HG03565 (cell line): ENCODE measurements around the gene INSYN1.
"Not testable (repeated sequence)": the region's sequence is repeated elsewhere in the genome, so short reads cannot be mapped to it uniquely, and the experiment has no call there.

Experiments
- ATAC-seq: cut with Tn5 transposase; IDR thresholded peaks from one replicate; pipeline ENCODE4 v1.9.1; 2021; ENCODE audit warnings: mild to moderate bottlenecking, moderate library complexity; ENCODE audit not compliant: unreplicated experiment

The INSYN1 gene

DNA sequence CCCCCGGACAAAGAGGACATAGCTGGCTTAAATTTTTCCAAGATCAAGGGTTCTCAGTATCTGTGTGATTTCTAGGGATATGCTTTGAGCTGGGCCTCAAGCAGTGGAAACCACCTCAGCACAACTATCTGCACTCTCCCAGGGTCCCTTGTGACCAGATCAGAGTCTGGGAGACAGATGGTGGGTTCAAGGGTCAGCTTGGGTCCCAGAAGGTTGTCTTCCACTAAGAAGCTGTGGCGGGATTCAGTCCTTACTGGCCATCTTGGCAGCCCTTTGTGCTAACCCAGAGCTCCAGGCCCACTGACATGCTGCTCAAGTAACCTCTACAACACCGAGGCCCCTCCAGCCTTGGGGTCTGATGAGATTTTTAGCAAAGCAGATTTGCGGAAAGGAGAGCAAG lies 2.7 kb downstream of the INSYN1 start:
- no peak for ATAC-seq

DNA sequence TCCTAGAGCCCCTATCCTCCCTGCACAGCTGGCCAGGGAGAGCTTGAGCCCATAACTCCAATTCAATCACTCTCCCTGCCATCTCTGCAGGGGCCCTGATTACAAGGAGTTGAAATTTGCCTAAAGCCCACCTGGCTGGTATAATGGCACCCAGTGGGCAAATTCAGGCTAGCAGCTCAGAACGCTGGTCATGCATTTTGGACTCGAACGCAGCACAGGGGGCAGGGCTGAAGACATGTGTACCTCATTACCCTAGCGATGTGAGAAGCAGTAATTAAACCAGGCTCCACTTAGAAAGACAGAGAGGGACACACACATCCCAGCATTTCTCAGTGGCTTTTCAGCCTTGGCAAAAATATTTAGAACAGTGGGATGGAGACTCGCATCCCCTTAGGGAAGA lies 3.2 kb downstream of the INSYN1 start:
- ATAC-seq: no peak

DNA sequence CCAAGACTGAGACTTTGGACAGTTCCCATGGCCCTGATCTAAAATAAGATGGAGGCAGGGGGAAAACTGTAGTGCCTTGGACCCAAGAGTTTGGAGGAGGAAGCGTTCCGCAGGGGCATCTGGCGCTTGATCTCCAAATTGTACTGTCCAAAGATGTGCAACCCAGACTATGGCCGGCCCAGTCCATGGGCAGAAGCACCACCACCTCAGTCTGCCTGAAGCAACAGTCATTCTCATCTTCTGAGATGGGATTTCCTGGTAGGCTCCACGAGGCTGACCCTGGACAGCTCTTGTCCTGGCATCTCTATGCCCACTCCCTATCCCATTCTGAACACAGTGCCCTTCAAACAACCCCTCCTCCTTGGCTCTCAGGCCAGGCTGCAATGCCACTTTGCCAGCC lies 3.6 kb downstream of the INSYN1 start:
- ATAC-seq: no peak

DNA sequence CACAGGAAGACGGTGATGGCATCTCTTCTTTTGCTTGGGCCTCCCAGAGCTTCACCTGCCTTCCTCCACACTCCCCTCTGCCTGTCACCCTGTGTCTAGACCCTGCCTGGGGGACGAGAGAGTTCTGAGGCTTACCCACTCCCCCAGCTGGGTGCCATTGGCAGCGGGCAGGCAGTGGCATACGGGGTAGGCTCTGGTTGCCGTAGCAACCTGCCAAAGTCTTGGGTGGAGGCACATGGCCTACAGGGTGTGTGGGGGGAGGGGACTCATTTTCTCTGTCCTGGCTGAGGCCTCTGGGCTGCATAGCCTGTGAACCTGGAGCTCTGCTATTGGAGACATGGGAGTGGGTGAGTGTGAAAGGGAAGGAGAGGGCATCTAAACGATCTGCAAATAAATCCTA lies 4.4 kb downstream of the INSYN1 start:
- no peak for ATAC-seq

DNA sequence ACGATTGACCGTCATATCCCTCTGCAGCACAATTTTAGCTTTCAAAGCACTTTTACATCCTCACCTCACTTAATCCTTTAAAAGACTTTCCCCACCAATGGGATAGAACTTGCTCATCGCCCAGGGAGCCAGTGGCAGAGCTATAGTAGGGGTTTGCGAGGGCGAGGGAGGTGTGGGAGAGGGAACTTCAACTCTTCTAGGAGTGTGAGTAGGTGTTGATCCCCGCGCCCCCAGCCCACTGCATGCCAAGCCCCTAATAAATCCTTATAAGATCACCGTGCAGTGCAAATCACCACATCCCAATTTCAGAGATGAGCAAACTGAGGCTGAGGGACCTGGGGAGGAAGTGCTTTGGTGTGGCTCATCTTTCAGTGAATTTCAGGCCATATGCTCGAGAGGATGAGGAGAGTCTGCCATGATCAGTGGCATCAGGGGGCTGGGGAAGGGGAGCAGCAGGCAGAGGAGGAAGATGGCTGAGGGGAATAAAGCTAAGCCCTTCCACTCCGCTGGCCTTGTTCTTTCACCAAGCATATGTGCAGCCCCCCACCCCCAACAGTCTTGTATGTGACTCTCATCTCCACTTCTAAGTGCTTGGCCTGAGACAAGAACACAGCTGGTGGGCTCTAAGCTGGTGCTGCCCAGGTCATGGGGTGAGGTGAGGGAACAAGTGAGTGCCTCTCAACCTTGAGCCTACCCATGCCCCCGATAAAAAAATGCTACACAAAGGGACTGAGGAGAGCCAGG lies 5.1 kb downstream of the INSYN1 start:
- no peak for ATAC-seq

DNA sequence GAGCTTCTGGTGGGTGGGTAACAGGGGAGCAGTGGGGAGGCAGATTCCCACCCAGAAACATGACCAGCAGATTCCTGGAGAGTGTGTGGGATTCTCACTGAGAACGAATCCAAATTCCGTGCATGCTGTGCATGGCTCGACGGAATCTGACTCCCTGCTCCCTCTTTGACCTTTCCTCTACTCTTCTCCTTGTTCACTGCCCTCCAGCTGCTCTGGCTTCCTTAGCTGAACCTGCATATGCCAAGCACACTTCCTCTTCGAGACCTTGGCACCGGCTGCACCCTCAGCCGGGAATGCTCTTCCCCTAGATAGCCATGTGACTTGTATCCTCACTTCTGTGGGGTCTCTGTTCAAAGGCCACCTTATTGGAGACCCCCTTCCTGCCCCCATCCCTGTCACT lies 6.3 kb downstream of the INSYN1 start:
- no peak for ATAC-seq

DNA sequence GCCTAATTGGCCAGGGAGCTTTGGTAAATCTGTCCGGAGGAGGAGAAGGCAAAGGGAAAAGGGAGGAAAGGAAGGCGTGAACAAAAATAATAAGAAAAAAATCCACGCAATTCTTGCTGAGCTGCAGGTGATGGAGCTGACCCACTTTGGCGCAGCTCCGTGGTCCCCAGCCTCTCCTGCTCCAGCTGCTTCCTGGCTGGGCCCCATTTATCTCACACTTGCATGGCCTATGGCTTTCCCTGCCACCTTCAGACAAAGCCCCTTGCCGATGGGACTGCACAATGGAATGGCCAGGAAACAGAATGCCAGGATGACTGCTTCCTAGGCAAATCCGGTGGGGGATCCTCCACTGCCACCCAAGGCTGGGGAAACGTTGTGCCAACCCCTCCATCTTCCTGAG lies 6.9 kb downstream of the INSYN1 start:
- no peak for ATAC-seq

DNA sequence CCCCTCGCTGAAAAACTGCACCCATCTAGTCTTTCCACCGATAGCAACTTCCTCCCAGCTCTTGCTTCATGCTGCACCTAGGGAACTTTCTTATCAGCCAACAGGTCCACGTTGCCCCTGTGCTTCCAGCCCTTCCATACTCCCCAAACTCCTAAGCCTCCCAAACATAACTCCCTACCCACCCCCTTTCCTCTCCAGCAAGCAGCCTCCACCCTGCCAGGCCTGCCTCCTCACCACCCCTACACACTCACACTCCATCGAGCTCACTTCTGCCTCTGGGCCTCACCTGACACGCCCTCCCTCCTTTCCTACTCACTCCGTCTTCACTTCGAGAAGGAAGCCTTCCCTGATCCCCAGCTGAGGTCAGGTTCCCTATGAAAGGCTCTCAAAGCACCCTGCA lies 8.1 kb downstream of the INSYN1 start:
- no peak for ATAC-seq

DNA sequence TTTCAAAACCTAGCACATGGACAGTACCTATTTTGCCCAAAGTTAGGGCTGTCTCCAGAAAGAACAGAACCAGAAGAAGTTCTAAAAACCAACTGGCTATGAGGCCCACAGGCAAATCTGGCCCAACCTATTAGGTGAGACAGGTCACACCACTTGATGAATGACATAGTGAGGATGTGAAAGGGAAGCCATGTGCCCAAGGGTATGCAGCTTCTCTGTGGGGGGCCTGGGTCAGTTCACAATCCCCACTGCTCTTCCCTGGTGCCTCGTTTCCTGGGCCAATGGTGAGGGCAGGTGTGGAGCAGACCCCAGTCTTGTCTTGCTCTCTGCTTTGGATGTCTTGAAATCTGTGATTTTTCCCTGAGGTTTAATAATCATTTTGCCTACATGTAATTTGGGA lies 8.9 kb downstream of the INSYN1 start:
- ATAC-seq: no peak

DNA sequence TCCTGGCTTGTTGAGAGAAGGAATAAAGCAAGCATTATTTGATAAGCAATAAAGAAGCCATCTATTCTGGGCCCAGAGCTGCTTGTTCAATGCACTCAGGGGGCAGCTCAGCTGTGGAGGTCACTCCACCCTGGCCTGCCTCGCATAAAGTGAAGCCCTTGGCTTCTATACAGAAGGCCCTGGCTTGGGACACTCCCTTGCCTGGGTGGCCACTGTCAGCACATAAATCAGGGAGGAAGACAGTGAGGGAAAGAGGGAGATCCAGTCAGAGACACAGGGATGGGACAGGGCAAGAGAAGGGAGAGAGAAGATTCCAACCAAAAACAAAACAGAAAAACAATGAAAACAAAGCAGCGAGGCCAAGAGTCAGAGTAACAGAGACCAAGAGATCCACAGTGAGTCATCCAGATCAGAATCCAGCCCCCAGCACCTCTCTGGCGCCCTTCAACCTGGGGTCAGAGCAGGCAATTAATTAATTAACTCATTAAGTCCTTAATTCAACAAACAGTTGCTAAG lies 11.8 kb downstream of the INSYN1 start:
- no peak for ATAC-seq

DNA sequence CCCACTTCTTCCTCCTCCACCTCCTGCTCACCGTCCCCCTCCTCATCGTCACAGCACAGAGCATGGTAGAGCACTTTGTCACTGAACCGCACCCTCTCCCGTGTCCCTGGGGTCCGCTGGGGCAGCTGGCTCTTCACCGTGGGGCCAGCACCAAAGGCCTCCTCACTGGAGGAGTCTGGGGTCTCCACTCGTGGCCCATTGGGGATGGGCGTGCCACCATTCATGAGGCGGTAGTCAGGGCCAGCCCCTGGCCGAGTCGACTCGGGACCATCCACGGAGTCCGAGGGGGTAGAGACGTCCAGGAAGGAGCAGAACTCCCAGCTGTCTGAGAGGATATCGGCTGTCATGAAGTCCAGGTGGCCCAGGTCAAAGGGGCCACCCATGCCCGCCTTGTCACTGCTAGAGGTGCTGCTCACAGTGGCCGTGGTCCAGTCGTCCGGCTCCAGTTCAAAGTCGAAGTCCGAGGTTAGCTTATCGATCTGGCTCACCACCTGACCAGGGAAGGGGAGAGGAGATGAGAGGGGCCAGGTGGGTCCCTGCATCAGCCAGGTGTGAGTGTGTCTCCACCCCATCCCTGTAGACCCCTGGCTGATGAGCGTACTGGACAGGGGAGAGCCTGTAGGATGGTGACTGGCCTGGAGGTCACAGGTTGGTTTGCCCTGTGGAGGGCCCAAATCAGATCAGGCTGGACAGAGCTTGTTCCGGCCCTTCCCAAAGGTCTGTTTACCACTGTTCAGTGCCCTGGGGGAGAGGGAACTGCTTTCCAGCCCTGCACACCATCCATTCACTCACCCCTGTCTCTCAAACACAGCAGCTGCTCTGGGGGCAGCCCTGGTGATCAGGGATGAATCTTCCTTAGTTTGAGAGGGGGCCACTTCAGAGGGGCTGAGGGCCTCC lies 12.8 kb downstream of the INSYN1 start:
- ATAC-seq: no peak

DNA sequence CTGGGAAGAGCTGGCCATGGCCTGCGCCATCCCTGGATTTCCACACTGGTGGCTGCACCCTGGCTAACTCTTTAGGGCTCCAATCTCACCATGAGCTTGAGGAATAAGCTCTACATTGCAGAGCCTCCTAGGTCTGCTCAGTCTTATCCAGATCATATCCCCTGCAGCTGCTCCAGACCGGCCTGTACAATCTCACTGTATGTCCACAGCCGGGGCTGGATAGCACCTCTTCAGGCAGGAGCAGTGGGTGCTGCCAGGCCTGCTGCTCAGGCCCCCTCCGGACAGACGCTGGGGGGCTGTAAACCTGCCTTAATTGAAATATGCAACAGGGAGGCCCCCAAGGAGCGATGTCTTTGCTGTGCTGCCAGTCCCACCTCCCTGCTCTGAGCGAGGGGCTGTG lies 15.6 kb downstream of the INSYN1 start:
- no peak for ATAC-seq

DNA sequence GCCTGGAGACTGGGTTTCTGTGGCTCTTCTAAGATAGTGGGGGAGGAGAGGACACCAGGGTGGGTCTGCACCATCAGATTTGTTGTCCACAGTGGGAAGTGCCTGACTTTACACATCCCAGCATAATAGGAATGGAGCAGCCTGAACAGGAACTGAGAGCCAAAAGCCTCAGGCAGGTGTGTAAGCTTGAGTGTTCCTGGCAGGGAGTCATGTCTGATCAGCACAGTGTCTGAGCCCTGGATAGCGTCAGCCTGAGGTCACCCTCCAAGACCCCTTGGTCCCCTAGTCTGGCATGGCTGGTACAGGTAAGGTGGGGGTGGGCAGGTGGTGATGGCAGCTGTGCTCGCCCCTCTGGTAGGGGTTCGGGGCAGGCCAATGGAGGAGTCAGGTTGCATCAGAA lies 20.2 kb downstream of the INSYN1 start:
- no peak for ATAC-seq

DNA sequence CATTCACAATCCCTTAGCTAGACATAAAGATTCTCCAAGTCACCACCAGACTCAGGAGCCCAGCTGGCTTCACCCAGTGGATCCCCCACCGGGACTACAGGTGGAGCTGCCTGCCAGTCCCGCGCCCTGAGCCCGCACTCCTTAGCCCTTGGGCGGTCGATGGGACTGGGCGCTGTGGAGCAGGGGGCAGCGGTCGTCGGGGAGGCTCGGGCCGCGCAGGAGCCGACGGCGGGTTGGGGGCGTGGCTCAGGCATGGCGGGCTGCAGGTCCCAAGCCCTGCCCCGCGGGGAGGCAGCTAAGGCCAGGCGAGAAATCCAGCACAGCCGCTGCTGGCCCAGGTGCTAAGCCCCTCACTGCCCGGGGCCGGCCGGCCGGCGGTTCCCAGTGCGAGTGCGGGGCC lies 21.1 kb downstream of the INSYN1 start:
- ATAC-seq: not testable (repeated sequence)

DNA sequence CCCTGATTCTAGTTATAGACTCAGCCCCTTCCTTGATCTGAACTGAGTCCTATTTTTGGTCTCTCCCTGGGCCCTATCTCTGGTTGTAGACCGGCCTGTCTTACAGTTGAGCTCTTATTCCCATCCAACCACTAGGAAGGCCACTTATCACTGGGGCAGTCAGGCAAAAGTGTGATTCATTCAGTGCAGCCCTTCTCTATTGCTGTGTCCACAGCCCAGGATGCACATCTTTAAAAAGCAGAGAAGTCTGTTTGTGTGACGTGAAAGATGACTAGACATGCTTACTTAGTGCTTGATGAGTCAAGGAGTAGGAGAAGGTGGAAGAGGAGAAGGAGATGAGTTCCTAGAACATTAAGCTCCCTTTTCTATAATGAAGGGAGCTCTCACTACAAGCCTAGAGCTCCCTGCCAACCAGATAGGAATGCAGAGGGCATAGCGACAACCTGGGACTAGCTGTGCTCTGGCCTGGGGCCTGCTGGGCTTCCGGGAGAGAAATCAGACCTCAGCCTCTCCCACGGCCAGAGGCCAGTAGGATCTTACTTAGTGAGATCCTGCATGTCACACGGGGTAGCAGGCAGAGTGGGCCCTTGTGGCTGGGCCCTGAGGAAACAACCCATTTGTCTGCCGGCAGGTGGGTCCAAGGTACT lies 25.7 kb downstream of the INSYN1 start:
- no peak for ATAC-seq

DNA sequence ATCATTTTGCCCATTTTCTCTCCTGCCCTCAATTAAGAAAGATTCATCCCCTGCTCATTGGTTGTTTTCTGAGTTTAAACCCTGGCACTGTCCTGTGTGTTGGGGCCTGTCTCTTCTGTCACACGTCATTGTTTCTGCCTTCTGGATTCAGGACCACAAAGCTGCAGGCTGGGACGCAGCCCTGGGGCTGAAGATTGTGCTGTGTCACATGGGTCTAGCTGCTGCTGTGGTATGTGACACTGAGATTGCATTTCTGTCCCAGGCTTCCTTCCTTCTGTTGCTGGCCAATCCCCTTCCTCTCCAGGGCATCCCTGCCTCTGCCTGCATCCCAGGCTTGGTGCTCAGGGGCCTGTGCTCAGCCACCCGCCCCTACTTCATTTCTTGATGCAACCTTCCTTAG lies 28.9 kb downstream of the INSYN1 start:
- no peak for ATAC-seq

DNA sequence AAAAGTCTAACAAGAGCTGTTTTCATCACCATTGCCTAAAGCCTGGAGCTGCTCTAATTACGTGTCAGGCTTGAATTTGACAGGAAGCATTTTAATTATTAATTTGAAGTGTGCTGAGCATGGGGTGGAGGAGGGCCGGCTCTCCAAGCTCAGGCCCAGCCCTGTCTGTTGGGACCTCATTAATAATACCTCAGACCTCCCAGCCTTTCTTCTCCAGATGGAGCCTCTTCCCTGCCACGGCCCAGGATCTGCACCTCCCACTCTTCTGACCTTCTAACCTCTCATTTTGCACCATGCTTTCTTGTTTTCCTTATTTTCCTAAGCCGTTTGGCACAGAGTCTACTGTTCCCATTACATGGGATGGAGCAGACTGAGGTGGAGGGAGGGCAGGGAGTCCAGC lies 30.0 kb downstream of the INSYN1 start:
- ATAC-seq: no peak

DNA sequence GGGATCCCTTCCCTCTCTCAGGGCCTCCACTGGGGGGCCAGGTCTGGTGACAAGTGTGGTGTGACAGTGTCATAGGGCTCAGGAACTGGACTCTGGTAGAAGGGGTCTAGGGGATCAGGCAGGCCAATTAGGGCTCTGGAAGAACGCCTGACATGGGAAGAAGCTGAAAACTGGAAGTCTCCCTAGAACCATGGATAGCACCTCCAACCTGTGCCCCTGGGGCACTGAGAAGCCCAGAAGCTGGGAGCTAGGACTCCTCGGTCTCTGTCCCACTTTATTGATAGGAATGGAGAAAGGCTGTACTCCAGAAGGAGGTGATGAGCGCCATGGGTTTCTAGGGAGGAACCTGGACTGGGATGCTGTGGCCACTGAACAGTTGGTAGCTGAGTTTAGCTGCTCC lies 30.7 kb downstream of the INSYN1 start:
- ATAC-seq: no peak

DNA sequence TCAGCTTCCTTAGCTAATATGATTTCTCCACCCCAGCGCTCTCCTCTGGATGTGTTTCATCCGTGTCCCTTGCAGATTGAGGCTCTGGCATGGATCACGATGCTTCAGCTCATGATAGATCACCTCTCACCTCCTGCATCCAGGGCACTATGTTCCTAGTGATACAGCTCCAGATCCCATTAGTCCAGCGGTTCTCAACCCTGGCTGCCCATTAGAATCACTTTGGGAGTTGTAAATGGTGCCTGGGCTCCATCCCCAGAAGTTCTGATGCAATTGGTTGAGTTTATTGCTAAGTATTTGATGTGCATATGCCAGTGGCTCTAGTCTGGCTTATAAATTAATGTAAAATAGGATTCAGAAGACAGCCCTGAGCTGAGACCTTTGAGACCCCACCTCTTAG lies 34.5 kb downstream of the INSYN1 start:
- ATAC-seq: no peak

DNA sequence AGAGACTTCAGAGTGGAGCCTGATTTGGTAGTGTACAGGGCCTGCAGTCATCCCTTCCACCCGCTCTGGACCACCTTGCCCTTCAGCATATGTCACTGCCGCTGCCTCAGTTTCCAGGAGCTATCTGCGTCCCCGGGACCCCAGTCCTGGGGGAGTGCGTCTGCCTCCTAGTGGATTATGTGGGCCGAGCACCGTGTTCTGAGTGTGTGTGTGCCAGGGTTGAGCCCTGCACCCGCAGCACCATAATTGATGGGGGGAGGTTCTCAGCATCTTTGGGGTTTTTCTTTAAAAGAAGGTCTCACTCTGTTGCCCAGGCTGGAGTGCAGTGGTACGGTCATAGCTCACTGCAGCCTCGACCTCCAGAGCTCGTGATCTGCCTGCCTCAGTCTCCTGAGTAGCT lies 35.3 kb downstream of the INSYN1 start:
- ATAC-seq: no peak

DNA sequence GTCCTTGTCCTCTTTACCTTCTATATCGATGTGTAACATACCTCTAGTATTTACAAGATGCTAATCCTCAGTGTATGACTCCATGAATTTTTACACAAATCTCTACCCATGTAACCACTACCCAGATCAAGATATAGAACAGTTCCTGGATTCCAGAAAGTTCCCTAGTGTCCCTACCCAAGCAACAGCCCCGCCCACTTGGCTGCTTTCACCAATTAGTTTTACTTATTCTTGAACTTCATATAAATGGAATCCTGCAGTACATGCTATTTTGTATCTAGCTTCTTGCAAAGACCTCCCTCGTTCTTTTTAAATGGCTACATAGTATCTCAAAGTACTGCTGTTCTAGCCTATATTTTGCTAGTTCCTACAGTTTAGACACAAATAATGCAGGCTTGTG lies 35.9 kb downstream of the INSYN1 start:
- ATAC-seq: no peak

DNA sequence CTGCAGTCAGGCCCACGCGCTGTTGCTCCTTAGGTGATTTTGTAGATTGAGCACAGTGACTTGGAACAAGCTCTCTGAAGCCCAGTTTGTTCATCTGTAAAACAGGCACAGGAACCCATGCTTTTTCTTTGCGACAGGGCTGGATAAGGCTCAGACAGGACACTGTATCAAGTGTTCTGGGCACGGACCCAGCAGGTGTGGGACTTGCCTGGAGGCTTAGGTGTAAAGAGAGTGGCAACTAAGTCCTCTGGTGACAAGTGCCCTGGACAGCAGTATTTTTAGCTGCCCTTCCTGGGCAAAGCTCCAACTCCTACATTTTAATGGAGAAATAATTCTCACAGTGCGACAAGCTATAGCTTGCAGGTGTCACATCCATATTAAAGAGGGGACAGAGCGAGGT lies 36.7 kb downstream of the INSYN1 start:
- no peak for ATAC-seq
